ENCODE data around the gene GJA9.
"Not testable (repeated sequence)": the region's sequence is repeated elsewhere in the genome, so short reads cannot be mapped to it uniquely, and the experiment has no call there.

The GJA9 gene

GRCh38 chr1:38881487-38881886 is at the start of gene GJA9:
TSS of gene GJA9 (minus strand) at chr1:38881587. CDS start at chr1:38876098, 5,489 bp downstream.
- DNase-seq: no peak

- DNase-seq: no peak
Observed at GRCh38 chr1:38929476-38929875, 48.1 kb upstream of the GJA9 start.

- DNase-seq: no peak
Observed at GRCh38 chr1:38929054-38929453, 47.7 kb upstream of the GJA9 start.

GRCh38 chr1:38926091-38926490 is 44.7 kb upstream of the GJA9 start:
- DNase-seq: no peak

GRCh38 chr1:38925391-38925790 is 44.0 kb upstream of the GJA9 start:
- no peak for DNase-seq

- DNase-seq: no peak
Observed at GRCh38 chr1:38923607-38924006, 42.2 kb upstream of the GJA9 start.

GRCh38 chr1:38919130-38919529 is 37.7 kb upstream of the GJA9 start:
- no peak for DNase-seq

- DNase-seq: no peak
Observed at GRCh38 chr1:38918568-38918967, 37.2 kb upstream of the GJA9 start.

- DNase-seq: no peak
Observed at GRCh38 chr1:38917772-38918171, 36.4 kb upstream of the GJA9 start.

- no peak for DNase-seq
Observed at GRCh38 chr1:38917337-38917736, 36.0 kb upstream of the GJA9 start.

- no peak for DNase-seq
Observed at GRCh38 chr1:38915352-38915948, 34.1 kb upstream of the GJA9 start.

GRCh38 chr1:38914908-38915307 is 33.5 kb upstream of the GJA9 start:
- not testable (repeated sequence) for DNase-seq

- DNase-seq: no peak
Observed at GRCh38 chr1:38908821-38909220, 27.4 kb upstream of the GJA9 start.

GRCh38 chr1:38905985-38906384 is 24.6 kb upstream of the GJA9 start:
- DNase-seq: no peak

GRCh38 chr1:38899560-38899959 is 18.2 kb upstream of the GJA9 start:
- no peak for DNase-seq

- DNase-seq: no peak
Observed at GRCh38 chr1:38898653-38899230, 17.4 kb upstream of the GJA9 start.

- DNase-seq: no peak
Observed at GRCh38 chr1:38896169-38896568, 14.8 kb upstream of the GJA9 start.

- no peak for DNase-seq
Observed at GRCh38 chr1:38892976-38893375, 11.6 kb upstream of the GJA9 start.

- DNase-seq: no peak
Observed at GRCh38 chr1:38891753-38892152, 10.4 kb upstream of the GJA9 start.

- DNase-seq: no peak
Observed at GRCh38 chr1:38889589-38889988, 8.2 kb upstream of the GJA9 start.

GRCh38 chr1:38888423-38889333 is 7.3 kb upstream of the GJA9 start:
- DNase-seq: no peak

- DNase-seq: no peak
Observed at GRCh38 chr1:38885092-38885491, 3.7 kb upstream of the GJA9 start.

- DNase-seq: no peak
Observed at GRCh38 chr1:38875811-38876210, 5.6 kb downstream of the GJA9 start.

Measured in activated effector memory CD4-positive, alpha-beta T cell treated with anti-CD3 and anti-CD28 coated beads, Interleukin-2, amount 50 U/mL, for 16 hours (primary cell).